ENCODE data around the gene SSX2IP.
"Not testable (repeated sequence)": the region's sequence is repeated elsewhere in the genome, so short reads cannot be mapped to it uniquely, and the experiment has no call there.

Gene SSX2IP

DNA sequence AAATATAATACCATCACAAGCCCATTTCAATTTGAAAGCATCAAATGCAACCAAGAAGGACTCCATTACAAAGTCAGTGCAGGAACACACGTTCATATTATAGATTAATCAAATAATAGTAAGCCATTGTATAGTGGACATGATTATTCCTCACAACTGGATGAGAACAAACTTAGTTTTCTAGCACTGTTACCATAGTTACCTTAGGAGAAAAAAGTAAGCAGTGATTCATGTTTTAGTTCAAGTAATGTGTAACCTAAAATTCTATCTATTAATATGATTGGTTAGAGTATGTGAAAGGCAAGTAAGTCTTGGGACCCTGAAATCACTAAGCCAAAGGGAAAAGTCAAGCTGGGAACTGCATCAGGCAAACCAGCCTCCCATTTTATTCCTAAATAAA, 15.2 kb downstream of the SSX2IP start:
- DNase-seq: no peak

DNA sequence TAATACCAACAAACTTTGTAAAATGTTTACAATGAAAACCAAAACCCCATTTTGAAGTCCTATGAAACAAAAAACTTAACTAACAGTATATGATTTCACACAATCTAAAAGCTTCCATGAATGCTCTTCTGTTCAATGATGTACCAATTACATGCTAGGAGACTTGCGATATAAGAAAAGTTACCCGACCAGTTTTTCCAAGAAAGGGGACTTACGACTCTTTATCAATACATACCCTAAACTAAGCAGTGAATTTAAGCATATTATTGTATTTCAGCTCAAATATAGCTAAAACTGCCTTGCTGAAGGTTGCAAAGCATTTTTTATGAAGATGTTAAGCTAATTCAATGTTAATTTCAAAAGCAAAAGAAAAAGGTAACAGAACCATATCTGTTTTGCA, 15.6 kb downstream of the SSX2IP start:
- DNase-seq: no peak

DNA sequence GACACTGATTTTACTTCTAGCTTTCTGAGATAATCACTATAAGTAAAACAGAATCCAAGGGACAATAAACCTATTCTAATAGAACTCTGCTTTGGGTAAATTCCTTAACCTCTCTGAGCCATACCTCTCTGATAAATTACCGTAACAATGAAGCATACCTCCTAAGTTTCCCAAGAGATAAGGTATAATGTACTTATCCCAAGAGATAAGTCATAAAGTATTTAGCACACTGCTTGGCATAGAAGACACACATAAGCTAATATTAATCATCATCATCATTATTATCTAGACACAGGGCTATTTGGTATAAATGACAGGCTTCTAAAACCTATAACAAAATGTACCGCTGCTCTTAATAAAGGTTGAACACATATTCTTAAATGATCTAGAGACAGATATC, 16.2 kb downstream of the SSX2IP start:
- DNase-seq: no peak

DNA sequence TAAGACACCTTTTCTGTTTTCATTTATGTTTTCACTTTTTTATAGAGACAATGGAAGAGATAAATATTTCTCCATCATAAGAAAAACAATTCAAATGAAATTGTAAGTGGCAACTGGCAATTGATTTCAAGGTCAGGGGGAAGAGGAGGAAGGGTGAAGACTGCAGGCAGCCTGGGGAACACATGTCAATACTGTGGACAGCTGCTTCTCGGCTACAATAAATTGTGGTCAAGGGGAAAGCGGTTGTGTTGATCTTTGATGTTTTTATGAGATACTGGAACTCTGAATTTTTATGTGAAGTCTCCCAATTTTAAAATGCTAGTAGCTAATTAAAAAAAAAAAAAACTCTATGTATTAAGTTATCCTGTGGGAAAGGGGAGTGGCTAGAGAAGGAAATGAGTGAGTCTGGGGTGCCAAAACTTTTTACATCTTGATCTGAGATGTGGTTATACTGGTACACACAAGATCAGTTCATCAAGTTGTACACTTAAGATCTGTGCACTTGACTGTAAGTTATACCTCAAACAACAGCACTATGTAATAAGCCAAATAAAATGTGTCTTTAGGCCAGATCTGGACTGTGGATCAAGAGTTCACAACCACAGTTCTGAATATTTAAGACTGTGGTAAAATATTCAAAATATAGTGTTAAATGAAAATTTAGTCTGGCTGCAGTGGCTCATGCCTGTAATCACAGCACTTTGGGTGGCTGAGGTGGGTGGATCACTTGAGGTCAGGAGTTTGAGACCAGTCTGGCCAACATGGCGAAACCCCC, 18.0 kb downstream of the SSX2IP start:
- no peak for DNase-seq

DNA sequence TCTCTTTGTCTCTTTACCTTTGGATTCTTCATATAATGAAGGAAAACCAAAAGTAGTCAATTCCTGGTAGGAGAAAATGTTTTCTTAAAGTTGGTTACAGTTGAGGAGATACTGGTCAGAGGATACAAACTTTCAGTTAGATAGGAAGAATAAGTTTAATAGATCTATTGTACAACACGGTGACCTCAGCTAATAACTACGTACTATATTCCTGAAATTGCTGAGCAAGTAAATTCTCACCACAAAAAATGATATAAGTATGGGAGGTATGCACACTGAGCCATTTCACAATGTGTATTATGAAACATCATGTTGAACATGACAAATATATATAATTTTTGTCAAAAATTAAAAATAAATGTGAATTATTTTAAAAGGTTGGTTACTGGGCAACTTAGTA, 20.4 kb downstream of the SSX2IP start:
- no peak for DNase-seq

DNA sequence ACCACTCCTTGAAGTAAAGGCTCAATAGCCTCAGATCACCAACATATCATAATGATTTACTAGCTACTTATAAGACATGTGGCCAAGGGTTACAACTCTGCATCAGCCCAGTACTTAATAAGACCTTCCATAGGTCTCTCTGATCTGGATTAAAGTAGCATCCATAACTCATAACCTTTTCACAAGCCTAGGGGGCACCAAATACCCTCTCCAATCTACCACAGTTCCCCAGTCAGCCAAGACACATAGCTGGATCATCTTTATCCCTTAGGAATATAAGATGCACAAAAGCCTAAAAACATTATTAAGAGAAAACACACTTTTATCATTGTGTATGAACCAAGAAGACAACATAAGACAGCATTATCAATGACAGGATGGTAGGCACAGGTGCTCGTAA, 22.1 kb downstream of the SSX2IP start:
- no peak for DNase-seq

DNA sequence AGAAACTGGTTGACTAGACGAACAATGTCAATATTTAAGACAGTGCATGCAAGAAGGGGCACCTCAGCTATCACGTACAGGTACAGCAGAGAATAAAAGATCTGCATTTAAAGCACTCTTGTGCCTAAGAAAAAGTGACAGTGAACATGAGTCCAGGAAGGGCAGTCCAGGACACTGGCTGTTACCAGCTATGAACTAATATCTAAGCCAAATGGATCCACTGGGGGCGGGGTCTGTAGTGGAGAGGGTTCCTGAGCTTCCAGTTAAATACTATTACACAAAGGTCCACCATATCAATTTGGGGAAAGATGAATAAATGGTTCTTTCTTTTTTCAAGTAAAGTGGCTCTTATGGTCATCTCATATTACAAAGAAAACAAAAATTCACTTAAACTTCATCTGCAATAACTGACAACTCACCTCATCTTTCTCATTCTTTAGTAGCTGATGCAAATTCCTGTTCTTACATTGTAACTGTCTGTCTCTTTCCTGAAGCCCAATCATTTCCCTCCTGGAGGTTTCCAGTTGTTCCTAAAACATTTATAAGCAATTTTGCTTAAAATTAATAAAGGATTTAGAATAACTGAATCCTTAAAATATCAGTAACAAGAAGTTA, 24.5 kb downstream of the SSX2IP start:
- no peak for DNase-seq

DNA sequence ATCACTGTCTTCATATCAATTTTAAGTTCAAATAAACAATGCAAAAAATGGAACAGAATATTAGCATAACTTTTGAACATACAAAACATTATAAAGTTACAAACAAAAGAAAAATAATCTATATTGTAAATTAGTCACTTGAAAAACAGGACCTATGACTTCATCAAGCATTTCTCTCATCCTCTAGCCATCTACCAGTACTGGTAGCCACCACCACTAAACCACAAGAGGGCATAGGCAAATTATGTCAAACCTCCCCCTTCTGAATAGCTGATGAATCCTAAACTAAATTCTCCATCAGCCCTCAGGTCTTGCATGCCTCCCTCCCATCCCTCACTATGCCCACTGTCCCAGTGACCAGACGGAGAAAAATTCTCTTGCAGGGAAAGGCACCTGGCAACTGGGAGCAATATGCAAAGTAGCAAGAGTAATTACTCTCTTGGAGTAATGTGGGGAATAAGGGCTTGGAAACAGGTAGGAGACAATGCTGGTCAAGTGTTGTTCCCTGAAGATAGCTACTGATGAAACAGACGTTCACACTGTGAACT, 37.1 kb downstream of the SSX2IP start:
- no peak for DNase-seq

DNA sequence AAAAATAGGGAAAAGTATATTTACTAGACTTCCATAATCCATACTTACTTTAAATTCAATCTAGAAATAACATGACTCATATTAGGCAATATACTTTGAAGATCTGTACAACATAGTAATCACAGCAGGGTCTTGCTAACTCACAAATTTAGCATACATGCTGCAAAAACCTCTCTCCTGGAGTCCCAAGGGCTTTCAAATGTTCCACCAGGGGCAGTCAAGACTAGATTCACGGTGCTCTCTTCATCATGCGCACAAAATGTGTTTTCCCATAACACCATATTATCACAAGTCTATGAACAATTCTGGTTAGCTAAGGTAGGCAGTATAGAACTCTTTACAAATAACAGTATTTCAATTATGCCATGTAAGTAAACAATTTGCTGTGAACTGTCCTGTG, 45.8 kb downstream of the SSX2IP start:
- no peak for DNase-seq

DNA sequence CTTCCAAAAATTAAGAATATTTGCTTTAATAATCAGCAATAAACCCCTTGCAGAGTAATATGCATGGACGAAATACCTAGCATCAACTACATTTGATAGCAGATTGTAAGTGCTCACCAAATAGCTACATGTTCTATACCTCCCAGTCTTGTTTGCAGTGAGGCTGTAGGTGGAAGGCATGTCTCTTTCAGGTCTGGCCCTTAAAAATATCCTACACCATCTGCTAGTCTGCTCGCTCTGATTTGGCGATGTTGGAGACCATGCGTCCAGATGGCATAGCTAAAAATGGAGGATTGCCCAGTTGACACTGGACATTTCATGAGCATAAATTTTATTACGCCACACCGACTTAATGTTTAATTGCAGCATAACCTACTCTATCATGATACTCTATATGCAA, 47.1 kb downstream of the SSX2IP start:
- DNase-seq: no peak

DNA sequence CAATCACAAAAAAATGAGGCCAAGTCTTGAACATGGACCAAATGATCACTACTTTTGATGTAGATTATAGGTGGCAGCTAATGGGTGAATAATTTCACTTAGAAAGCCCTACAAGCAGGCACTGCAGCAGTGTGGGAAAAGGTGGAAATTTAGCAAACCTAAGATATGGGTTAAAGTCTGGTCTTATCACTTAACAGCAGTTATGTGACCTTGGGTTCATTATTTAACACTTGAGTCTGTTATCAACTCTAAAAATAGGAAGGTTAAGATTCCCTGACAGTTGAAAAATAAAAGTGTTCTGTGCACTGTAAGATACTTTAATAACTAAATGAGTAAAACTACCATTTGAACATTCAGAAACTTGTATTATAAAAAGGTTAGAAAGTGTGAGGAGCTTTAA, 47.5 kb downstream of the SSX2IP start:
- DNase-seq: no peak

DNA sequence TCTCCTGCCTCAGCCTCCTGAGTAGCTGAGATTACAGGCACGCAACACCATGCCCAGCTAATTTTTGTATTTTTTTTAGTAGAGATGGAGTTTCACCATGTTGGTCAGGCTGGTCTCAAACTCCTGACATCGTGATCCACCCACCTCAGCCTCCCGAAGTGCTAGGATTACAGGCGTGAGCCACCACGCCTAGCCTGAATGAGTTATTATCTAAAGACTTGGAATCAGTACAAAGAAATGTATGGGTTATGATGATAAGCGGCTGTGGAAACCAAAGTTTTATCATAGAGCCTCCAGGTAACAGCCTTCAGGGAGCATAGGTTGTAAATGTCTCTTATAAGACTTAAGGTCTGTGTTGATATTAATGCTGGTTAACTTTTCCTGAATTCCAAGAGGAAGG, 50.5 kb downstream of the SSX2IP start:
- DNase-seq: not testable (repeated sequence)

DNA sequence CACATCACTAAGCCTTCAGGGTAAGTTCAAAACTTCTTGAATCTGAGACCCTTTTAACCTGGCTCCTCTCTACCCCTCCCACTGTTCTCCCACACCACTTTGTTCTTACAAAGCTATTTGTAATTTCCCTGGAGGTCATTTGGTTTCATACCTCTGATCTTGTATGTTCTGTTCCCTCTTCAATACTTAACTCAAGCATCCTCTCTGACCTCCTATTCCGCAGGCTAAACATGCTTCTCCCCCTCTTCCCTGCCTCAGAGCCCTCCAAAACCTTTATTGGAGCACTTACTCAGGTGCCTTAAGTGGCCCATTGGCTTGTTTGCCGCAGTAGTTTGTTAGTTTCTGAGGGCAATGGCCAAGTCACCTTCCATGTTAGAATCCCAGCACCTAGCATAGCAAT, 54.8 kb downstream of the SSX2IP start:
- no peak for DNase-seq

DNA sequence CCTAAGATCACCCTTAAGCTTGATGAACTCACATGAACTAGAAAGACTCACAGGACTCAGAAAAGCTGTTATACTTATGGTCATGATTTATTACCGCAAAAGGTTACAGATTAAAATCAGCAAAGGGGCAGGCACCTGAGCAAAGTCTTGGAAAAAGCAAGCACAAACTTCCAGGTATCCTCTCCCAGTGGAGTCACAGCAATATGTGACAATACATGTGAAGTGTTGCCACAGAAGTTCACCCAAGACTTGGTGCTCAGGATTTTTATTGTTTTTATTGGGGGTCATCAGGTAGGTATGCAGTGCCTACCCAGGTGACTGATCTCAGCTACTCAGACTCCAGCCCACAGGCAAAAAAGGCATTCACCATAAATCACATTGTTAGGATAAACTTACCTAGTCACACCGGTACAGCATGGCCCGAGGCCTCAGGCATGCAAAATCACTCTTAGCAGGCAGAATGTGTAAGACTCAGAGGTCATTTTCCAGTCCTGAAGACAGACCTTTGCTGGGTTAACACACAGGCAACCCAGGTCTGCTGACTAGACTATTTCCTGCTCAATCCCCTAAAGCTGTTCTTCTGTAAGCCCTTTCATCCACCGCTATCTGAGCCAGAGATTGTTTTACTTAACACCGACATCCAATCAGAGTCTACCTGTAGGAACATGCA, 55.6 kb downstream of the SSX2IP start:
- DNase-seq: no peak

DNA sequence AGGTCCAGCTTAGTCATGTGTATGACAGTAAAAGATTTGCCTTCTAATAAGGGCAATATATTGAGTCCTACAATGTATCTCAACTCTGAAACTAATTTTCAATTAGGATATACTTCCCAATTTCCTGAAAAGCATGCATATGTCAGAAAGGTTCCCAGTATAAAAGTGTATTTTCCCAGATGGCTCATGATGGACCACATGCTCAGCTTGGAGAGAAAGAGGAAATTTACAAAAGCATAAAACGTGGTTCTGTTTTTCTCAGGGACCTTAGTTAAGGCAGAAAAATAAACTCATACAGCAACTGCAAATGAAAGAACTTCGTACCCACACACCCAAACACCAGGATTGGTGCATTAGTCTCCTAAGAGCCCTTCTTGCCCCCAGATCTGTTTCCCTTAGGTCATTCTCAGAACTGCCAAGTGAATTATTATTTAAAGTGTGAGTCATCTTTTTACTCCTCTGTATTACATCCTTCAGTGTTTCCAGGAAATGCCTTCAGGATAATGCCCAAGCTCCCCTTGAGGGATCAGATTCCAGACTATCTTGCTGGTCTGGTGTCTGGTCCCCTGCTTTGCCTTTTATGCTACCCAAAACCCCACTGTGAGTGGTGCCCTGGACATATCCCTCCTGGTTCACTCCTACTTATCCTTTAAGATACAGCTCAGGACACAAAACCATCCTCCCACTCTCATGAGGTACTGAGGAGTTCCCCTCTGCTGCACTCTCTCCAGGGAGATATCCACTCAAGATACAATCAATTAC, 57.4 kb downstream of the SSX2IP start:
- no peak for DNase-seq

DNA sequence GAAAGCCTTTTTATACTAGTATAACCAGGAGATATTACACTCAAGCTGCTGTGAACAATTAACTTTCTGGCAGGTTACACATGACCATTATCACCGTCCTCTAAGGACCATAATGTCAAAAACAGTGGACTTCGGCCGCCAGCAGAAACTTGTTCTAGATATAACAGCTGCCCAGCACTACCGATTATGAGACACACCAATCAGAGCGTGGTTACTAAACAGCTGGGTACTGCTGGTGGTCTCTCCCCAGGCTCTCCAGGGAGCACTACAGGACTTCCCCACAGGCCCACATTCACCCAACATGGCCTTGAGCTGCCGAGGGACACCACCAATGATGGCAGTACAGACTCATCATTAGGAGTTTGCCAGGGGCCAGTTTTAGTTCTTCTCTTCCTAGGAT, 58.1 kb downstream of the SSX2IP start:
- no peak for DNase-seq

DNA sequence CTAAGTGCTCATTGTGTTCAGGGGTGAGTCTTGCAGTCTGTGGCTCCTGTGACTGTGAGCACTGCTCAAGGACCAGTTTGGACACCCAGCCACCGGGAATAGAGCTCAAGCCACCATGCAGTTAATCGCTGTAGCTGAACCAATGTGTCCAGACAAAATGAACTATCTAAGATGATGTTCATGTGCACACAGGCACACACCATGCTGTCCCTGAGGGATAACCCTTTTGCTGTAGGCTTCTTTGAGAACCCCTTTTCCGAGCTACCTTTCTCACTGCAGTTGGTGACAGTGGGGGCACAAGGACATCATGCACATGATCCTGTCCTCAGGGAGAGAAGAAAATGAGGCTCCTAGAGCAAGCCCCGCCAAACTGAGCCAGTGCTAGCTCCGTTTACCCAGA, 65.4 kb downstream of the SSX2IP start:
- DNase-seq: no peak

DNA sequence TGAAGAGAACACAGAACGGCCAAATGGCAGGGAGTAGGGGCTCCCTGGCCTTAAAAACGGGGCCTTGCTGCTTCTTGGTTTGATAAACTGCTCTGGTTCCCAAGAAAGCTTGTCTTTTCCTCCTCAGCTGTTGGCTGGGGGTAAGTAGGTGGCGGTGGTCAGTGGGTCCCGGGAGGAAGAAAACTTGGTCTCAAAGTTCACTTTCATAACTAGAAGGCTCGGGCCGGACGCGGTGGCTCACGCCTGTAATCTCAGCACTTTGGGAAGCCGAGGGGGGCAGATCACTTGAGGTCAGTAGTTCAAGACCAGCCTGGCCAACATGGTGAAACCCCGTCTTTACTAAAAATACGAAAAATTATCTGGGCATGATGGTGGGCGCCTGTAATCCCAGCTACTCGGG, 68.7 kb downstream of the SSX2IP start:
- DNase-seq: no peak

DNA sequence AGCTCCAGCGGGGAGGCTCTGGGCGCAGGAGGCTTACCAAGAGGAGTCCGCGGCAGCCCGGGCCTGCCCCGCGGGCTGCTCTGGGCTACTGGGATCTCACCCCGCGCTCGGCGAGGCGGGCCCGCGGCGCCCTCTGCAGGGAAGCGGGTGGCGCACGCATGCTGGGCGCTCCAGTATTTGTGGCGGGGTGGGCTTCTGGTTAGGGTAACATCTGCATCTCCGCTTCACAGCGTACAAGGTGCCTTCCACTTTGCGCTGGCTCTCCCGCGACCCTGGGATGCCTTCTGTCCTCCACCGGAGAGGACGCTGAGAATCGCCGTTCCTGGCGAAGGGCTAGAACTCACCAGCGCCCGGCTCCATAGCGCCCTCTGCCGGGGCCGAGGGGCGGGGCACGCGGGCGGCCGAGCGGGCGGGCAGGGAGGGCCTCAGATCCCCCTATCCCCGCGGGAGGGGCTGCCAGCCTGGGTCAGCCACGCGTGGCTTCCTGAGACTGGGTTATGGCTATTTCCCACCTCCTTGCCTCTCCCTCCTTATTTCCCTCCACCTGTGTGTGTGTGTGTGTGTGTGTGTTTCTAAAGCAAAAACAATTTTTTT, 69.4 kb downstream of the SSX2IP start:
- DNase-seq: peak; percentile 75

DNA sequence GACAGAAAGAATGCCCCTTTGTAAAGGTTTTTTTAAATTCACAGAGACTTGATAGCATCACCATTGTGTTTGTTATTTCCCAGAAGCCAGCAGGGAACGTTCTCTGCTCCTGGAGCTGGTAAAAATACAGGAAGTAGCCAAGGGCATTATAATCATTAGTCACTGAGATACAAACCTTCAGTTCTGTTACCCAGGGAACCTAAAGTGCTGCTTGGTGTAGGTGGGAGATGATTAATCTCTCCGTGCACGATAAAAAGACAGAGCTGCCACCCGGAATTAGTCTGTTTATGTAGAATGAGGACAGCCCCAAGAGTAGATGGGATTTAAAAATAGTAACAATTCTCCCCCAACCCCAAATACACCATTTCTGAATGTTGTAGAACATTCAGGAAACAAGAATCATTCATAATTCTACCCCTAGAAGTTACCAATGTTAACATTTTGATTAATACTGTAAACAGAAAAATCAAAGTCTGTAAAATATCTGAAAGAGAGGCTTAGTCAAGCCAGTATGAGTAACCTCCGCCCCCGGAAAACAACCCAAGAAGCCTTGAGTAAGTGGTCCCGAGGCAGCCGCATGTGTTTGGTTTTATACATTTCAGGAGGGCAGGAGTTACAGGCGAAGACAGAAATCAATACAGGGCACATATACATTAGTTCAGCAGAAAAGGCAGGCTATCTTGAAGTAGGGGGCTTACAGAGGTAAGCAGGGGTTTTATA, 70.7 kb downstream of the SSX2IP start:
- no peak for DNase-seq

DNA sequence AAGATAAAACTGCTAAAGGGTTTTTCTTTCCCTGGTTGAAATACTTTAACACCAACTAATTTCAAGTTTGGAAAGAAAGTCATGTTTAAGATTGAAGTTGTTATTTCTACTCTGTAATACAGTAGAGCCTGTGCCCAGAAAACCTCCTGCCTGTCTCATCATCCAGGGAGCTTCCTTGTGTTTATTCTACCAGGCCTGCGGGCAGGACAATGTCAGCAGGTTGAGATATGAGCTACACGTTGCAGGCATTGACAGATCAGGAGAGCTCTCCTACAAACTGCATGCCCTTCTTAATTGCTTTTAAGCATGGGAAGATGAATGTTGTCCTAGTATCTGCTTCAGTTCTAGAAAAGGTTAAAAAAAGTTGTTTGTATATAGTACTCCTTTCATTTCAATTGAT, 72.9 kb downstream of the SSX2IP start:
- no peak for DNase-seq

DNA sequence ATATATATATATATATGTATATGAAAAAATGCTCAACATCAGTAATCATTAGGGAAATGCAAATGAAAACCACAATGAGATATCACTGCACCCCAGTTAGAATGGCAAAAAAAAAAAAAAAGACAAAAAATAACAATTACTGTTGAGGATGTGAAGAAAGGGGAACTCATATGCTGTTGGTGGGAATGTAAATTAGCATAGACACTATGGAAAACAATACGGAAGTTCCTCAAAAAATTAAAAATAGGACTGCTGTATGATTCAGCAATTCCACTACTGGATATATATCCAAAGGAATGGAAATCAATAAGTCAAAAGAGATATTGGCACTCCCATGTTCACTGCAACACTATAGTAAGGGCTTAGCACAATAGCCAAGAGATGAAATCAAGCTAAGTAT, 74.5 kb downstream of the SSX2IP start:
- DNase-seq: no peak
